ENCODE measurements around the gene STAT4.

Gene STAT4

GRCh38 chr2:191144217-191144616 is 6.6 kb downstream of the STAT4 start:
- no peaks in the 10 kb centered on the region for H3K4me1 ChIP-seq
- no peaks in the 10 kb centered on the region for H3K79me2 ChIP-seq
- H3K9ac ChIP-seq = no peak overlapping the region
- no peak overlapping the region for H3K4me2 ChIP-seq (ENCODE audit: low read length)
- H3K36me3 ChIP-seq (ENCODE audit: control insufficient read depth, insufficient read depth, low read length) = no peaks in the 10 kb centered on the region
- no peaks in the 10 kb centered on the region for H3K9me3 ChIP-seq (ENCODE audit: control insufficient read depth, low read length)
- H2AFZ ChIP-seq = no peak overlapping the region
- no peak overlapping the region for H3K27ac ChIP-seq
- no peaks in the 10 kb centered on the region for H3K27me3 ChIP-seq (ENCODE audit: control insufficient read depth, insufficient read depth, low read length)
- no peak for TF ChIP-seq CTCF (IDR thresholded peaks at IDR 0.05)
- H3K4me3 ChIP-seq (ENCODE audit: low read depth, low read length) = no peak overlapping the region

GRCh38 chr2:191143791-191144190 is 7.0 kb downstream of the STAT4 start:
- Histone ChIP-seq H3K36me3 (ENCODE audit: control insufficient read depth, insufficient read depth, low read length) (no peaks in the 10 kb centered on the region), H2AFZ (no peak overlapping the region), H3K9ac (no peak overlapping the region), H3K27ac (no peak overlapping the region), H3K9me3 (ENCODE audit: control insufficient read depth, low read length) (no peaks in the 10 kb centered on the region), H3K4me1 (no peaks in the 10 kb centered on the region), H3K79me2 (no peaks in the 10 kb centered on the region), H3K27me3 (ENCODE audit: control insufficient read depth, insufficient read depth, low read length) (no peaks in the 10 kb centered on the region), H3K4me2 (ENCODE audit: low read length) (no peak overlapping the region), H3K4me3 (ENCODE audit: low read depth, low read length) (no peak overlapping the region)
- TF ChIP-seq CTCF (IDR thresholded peaks at IDR 0.05) = no peak

GRCh38 chr2:191128911-191129304 is 21.9 kb downstream of the STAT4 start:
- H3K4me2 ChIP-seq (ENCODE audit: low read length) = no peak overlapping the region
- no peaks in the 10 kb centered on the region for H3K4me1 ChIP-seq
- no peak overlapping the region for H3K9ac ChIP-seq
- no peak overlapping the region for H3K27ac ChIP-seq
- H3K27me3 ChIP-seq (ENCODE audit: control insufficient read depth, insufficient read depth, low read length) = no peaks in the 10 kb centered on the region
- H3K36me3 ChIP-seq (ENCODE audit: control insufficient read depth, insufficient read depth, low read length) = no peaks in the 10 kb centered on the region
- H3K79me2 ChIP-seq = no peaks in the 10 kb centered on the region
- no peaks in the 10 kb centered on the region for H3K9me3 ChIP-seq (ENCODE audit: control insufficient read depth, low read length)
- no peak for TF ChIP-seq CTCF (IDR thresholded peaks at IDR 0.05)
- H3K4me3 ChIP-seq (ENCODE audit: low read depth, low read length) = no peak overlapping the region
- no peak overlapping the region for H2AFZ ChIP-seq

- H3K27ac ChIP-seq = no peak overlapping the region
- H3K79me2 ChIP-seq = no peaks in the 10 kb centered on the region
- H3K4me1 ChIP-seq = no peaks in the 10 kb centered on the region
- no peak for TF ChIP-seq CTCF (IDR thresholded peaks at IDR 0.05)
- no peaks in the 10 kb centered on the region for H3K9me3 ChIP-seq (ENCODE audit: control insufficient read depth, low read length)
- H3K4me3 ChIP-seq (ENCODE audit: low read depth, low read length) = no peak overlapping the region
- no peaks in the 10 kb centered on the region for H3K27me3 ChIP-seq (ENCODE audit: control insufficient read depth, insufficient read depth, low read length)
- H3K36me3 ChIP-seq (ENCODE audit: control insufficient read depth, insufficient read depth, low read length) = no peaks in the 10 kb centered on the region
- H3K9ac ChIP-seq = no peak overlapping the region
- H2AFZ ChIP-seq = no peak overlapping the region
- no peak overlapping the region for H3K4me2 ChIP-seq (ENCODE audit: low read length)
Observed at GRCh38 chr2:191128172-191128910, 22.5 kb downstream of the STAT4 start.

- Histone ChIP-seq H3K27me3 (ENCODE audit: control insufficient read depth, insufficient read depth, low read length) (no peaks in the 10 kb centered on the region), H3K36me3 (ENCODE audit: control insufficient read depth, insufficient read depth, low read length) (no peaks in the 10 kb centered on the region), H3K4me3 (ENCODE audit: low read depth, low read length) (no peak overlapping the region), H2AFZ (no peak overlapping the region), H3K27ac (no peak overlapping the region), H3K9me3 (ENCODE audit: control insufficient read depth, low read length) (no peaks in the 10 kb centered on the region), H3K79me2 (no peaks in the 10 kb centered on the region), H3K4me1 (no peaks in the 10 kb centered on the region), H3K4me2 (ENCODE audit: low read length) (no peak overlapping the region), H3K9ac (no peak overlapping the region)
- no peak for TF ChIP-seq CTCF (IDR thresholded peaks at IDR 0.05)
Observed at GRCh38 chr2:191127235-191127634, 23.6 kb downstream of the STAT4 start.

All from parathyroid adenoma (tissue), 2 donors.